GM21423 (cell line): ENCODE measurements around the gene ZNF699.
"Not testable (repeated sequence)": the region's sequence is repeated elsewhere in the genome, so short reads cannot be mapped to it uniquely, and the experiment has no call there.

Experiments used
- ATAC-seq: cut with Tn5 transposase; IDR thresholded peaks from one replicate; pipeline ENCODE4 v1.9.1; 2021; ENCODE audit warnings: mild to moderate bottlenecking, moderate library complexity; ENCODE audit not compliant: unreplicated experiment

Gene ZNF699

DNA sequence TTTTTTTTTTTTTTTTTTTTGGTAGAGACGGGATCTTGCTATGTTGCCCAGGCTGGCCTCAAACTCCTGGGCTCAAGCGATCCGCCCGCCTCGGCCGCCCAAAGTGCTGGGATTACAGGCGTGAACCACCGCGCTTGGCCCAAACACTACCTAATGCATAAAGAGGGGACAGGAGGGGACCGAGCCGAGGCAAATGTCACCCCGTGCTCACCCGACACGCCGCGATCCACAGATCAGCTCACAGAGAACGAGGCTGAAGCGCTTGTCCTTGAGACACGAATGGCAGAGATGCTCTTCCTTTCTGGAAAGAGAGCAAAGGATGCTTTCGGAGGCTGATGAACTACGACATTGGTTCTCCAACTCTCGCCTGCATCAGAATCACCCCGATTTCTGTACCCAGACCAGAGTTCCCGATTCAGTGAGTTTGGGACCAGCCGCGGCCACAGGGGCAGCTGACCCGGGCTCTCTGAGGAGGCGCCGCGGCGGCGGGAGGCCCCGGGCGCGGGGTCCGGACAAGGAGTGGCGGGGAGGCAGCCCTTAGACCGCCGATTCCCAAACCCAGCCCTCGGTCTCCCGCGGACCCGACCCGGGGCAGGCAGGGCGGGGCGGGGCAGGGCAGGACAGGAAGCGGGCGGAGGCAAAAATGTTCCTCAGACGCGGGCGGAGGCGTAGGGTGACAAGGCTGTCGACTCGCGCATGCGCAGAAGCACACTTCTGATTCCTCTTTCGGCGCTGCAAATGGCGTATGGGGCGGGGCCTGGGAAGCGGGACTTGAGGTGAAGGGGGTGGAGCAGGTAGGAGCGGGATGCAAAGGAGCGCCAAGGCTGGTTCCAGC lies at the start of gene ZNF699:
Gene ZNF699 (minus strand): TSS at position 700 of the 835 bp plus-strand sequence. CDS start 4,719 bp downstream, outside the sequence.
- ATAC-seq = peak; percentile 84

GRCh38 chr19:9354651-9355050 lies 45.0 kb upstream of the ZNF699 start:
- ATAC-seq = no peak

DNA sequence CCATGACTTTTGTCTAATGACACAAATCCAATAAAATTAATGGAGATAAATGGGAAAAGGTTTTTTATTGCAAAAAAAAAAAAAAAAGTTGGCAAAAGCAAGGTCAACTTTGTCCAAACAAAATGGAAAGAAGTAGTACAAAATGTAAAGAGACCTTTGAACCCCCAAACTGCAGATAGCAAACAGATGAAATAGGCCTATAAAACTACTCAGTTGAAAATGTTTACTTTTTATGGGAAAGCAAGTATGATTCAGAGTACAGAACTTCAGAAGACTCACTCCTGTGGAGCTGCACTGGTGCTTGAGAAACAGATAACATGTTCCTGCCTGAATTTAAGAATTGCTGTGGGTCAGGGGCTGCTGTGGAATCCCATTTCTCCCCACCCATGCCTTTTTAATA lies 43.4 kb upstream of the ZNF699 start:
- ATAC-seq = no peak

- no peak for ATAC-seq
Observed at GRCh38 chr19:9352505-9352904, 42.9 kb upstream of the ZNF699 start.

DNA sequence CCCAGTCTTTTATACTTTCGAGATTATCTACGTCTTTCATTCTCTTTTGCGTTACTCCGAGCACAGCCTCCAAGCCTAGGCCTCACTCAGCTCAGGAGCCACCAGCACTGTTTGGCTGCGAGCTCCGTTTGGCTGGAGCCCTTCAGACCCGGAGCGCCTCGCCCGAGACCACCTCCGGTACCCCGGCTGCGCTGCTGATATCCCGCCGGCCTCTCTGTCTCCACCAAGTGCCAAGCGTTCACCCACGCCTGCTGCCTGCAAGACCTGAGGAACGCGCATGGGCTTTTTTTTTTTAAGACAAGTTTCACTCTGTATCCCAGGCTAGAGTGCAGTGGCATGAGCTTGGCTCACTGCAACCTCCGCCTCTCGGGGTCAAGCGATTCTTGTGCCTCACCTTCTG lies 39.0 kb upstream of the ZNF699 start:
- no peak for ATAC-seq

GRCh38 chr19:9348253-9348652 lies 38.6 kb upstream of the ZNF699 start:
- ATAC-seq = no peak

DNA sequence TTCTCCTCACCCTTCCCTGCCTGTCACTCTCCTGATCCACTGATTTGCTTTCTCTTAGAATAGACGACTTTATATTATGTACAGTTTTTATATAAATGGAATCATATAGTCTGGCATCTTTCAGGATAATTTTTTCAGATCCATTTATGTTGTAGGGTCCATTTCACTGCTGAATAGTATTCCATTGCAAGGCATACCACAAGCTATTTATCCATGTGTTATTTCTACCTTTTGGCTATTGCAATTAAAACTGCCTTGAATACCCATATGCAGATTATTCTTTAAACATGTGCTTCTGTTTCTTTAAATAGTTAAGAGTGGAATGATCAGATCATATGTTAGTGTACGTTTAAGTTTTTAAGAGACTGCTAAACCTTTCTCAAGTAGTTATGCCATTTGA lies 35.4 kb upstream of the ZNF699 start:
- no peak for ATAC-seq

- ATAC-seq = no peak
Observed at GRCh38 chr19:9342610-9343304, 33.1 kb upstream of the ZNF699 start.

DNA sequence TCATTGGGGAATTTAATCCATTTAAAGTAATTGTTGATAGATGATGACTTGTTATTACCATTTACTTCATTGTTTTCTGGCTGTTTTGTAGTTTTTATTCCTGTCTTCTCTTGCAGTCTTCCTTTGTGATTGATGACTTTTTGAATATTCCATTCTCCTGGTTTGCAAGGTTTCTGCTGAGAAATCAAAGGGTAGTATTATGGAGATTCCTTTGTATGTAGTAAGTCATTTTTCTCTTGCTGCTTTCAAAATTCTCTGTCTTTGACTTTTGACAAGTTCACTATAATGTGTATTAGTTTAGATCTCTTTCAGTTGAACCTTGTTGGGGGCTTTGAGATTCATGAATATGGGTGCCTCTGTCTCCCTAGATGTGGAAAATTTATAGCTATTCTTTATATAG lies 20.4 kb upstream of the ZNF699 start:
- ATAC-seq = no peak

DNA sequence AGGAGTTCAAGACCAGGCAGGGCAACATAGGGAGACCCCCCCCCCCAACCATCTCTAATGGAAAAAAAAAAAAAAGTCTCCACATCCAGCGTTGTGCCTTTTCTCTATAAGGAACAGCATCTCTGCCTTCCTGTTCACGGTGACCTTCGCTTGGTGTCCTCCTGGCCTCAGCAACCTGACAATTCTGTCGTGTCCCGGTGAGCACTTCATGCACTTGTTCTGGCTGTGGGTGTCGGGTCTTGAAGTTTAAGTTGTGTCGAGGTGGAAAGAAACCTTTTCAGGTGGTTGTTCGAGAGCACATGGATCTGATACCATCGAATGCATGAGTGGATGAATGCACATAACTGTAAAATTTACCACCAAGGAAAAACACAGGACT lies 14.9 kb upstream of the ZNF699 start:
- ATAC-seq = no peak

- ATAC-seq = peak; percentile 97
Observed at GRCh38 chr19:9323919-9324583, 14.4 kb upstream of the ZNF699 start, which contains the start of gene ZNF559. Gene ZNF559 (plus strand): TSS chr19:9324179. CDS start chr19:9338550, 14,371 bp downstream.

GRCh38 chr19:9323557-9323918 lies 13.9 kb upstream of the ZNF699 start:
- ATAC-seq = peak; percentile 35

DNA sequence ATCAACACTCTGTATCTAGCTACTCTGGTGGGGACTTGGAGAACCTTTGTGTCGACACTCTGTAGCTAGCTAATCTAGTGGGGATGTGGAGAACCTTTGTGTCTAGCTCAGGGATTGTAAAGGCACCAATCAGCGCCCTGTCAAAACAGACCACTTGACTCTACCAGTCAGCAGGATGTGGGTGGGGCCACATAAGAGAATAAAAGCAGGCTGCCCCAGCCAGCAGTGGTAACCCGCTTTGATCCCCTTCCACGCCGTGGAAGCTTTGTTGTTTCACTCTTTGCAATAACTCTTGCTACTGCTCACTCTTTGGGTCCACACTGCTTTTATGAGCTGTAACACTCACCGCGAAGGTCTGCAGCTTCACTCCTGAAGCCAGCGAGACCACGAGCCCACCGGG lies 12.6 kb upstream of the ZNF699 start:
- ATAC-seq = not testable (repeated sequence)

DNA sequence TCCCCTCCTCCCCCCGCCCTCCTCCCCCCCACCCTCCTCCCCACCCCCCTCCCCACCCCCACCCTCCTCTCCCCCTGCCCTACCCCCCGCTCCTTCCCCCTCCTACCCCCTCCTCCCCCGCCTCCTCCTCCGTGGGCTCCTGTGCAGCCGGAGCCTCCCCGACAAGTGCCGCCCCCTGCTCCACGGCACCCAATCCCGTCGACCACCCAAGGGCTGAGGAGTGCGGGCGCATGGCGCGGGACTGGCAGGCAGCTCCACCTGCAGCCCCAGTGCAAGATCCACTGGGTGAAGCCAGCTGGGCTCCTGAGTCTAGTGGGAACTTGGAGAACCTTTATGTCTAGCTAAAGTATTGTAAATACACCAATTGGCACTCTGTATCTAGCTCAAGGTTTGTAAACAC lies 12.1 kb upstream of the ZNF699 start:
- not testable (repeated sequence) for ATAC-seq

DNA sequence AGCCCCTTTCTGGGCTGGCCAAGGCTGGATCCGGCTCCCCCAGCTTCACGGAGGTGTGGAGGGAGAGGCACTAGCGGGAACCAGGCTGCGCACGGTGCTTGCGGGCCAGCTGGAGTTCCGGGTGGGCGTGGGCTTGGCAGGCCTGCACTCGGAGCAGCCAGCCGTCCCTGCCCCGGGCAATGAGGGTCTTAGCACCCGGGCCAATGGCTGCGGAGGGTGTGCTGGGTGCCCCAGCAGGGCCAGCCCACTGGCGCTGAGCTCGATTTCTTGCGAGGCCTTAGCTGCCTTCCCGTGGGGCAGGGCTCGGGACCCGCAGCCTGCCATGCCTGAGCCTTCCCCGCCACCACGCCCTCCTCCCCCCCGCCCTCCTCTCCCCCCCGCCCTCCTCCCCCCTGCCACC lies 11.7 kb upstream of the ZNF699 start:
- ATAC-seq = no peak

- ATAC-seq = no peak
Observed at GRCh38 chr19:9313756-9314155, 4.1 kb upstream of the ZNF699 start.

- peak; percentile 65 for ATAC-seq
Observed at GRCh38 chr19:9309974-9310446, 372 bp upstream of the ZNF699 start.

DNA sequence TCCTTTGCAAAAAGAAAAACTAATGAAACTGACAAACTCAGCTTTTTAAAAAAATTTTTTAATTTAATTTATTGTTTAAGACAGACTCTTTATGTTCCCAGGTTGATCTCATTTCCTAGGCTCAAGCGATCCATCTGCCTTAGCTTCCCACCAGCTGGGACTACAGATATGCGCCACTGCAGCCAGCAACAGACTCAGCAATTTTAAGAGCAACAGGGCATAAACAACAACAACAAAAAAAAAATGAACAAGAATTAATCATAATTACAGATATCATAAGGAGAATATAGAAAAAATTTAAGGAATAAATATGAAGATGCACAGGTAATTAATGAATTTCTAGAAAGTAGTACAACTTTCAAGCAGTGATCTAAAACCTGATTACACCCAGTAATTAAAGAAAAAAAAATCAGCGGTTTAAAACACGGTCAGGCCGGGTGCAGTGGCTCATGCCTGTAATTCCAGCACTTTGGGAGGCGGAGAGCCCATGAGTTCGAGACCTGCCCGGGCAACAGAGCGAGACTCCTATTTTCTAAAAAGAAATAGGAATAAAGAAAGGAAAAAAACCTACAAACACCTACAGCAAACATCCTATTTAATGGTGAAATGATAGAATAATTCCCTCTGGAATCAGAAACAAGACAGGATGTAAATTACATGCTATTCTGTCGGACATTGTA lies 1.4 kb downstream of the ZNF699 start:
- ATAC-seq = no peak

DNA sequence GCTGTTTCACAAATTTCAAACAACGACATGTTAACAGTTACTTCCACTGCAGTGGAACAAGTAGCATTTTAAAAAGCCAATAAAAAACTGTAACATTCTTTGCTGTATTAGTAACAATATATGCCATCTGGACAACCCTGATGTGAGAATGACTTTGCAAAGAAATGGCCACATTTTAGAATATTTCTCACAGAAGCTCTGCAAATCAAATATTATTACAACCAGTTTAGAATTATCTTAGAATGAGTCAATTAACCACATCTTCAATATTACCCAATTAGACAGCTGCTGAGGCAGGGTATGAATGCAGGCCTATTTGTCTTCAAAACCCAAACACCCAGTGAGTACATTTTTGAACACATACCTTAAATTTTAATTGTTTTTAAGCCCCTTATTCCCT lies 3.2 kb downstream of the ZNF699 start:
- no peak for ATAC-seq

DNA sequence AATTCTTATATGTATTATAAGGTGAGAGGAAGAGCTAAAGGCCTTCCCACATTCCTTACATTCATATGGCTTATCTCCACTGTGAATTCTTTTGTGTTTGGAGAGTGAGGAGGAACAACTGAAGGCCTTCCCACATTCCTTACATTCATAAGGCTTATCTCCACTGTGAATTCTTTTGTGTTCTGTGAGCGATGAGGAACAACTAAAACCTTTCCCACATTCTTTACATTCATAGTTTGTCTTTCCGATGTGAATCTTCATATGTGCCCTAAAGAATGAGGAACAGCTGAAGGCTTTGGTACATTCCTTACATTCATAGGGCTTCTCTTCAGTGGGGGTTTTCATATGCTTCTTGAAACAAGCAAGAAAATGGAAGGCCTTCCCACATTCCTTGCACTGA lies 13.3 kb downstream of the ZNF699 start:
- ATAC-seq = no peak

DNA sequence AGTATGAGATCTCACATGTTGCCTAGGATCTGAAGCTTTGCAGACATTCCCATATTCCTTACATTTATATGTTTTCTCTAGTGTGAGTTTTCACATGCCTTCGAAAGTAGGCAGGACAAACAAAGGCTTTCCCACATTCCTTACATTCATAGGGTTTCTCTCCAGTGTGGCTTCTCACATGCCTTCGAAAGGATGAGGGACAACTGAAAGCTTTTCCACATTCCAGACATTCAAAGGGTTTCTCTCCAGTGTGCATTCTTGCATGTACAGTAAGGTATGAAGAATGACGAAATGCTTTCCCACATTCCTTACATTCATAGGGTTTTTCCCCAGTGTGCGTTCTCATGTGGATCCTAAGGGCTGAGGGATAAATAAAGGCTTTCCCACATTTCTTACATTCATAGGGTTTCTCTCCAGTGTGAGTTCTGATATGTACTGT lies 14.2 kb downstream of the ZNF699 start:
- ATAC-seq = no peak
